GM21619 (cell line): ENCODE measurements around the gene ZNF581.
A peak's percentile ranks its signal among the peaks of the same experiment; 100 is the strongest.

ENCODE experiments used
- ATAC-seq: cut with Tn5 transposase; IDR thresholded peaks from one replicate; pipeline ENCODE4 v1.9.1; 2021; ENCODE audit not compliant: unreplicated experiment

ZNF581 gene

GRCh38 chr19:55661826-55662225, 18.4 kb downstream of the ZNF581 start:
- no peak for ATAC-seq

- ATAC-seq = no peak
Observed at GRCh38 chr19:55663846-55664536, 20.5 kb downstream of the ZNF581 start.

- no peak for ATAC-seq
Observed at GRCh38 chr19:55666343-55667005, 23.0 kb downstream of the ZNF581 start.

- ATAC-seq = no peak
Observed at GRCh38 chr19:55667006-55667381, 23.5 kb downstream of the ZNF581 start.

- no peak for ATAC-seq
Observed at GRCh38 chr19:55667511-55667910, 24.1 kb downstream of the ZNF581 start.

GRCh38 chr19:55667958-55668357, 24.5 kb downstream of the ZNF581 start:
- no peak for ATAC-seq

GRCh38 chr19:55668603-55669348, 25.3 kb downstream of the ZNF581 start:
- ATAC-seq = no peak

- no peak for ATAC-seq
Observed at GRCh38 chr19:55669418-55670279, 26.2 kb downstream of the ZNF581 start.

- no peak for ATAC-seq
Observed at GRCh38 chr19:55670280-55671053, 27.0 kb downstream of the ZNF581 start.

GRCh38 chr19:55671054-55671378, 27.6 kb downstream of the ZNF581 start:
- no peak for ATAC-seq

GRCh38 chr19:55672418-55672817, 29.0 kb downstream of the ZNF581 start:
- no peak for ATAC-seq

GRCh38 chr19:55673465-55673864, 30.0 kb downstream of the ZNF581 start:
- ATAC-seq = no peak

GRCh38 chr19:55673889-55674288, 30.4 kb downstream of the ZNF581 start:
- no peak for ATAC-seq

- no peak for ATAC-seq
Observed at GRCh38 chr19:55674459-55674840, 31.0 kb downstream of the ZNF581 start.

GRCh38 chr19:55674841-55675660, 31.6 kb downstream of the ZNF581 start, which contains the start of gene EPN1:
Gene EPN1 (plus strand): TSS chr19:55675226. CDS start chr19:55678628, 3,402 bp downstream.
- ATAC-seq = peak; percentile 43

- no peak for ATAC-seq
Observed at GRCh38 chr19:55675661-55676354, 32.4 kb downstream of the ZNF581 start.

GRCh38 chr19:55676383-55676782, 32.9 kb downstream of the ZNF581 start:
- ATAC-seq = no peak

- no peak for ATAC-seq
Observed at GRCh38 chr19:55676889-55677505, 33.5 kb downstream of the ZNF581 start.
